Endodermal cell (in vitro differentiated cells): ENCODE results near the gene FAM217B. TPM values are rescaled to one million over a fixed set of nuclear protein-coding genes. Genes with fewer than 3 reads are reported as not detected.

Experiments
- DNase-seq: peaks from one replicate; pipeline ENCODE4 v3.0.0-alpha.2; 2017
- H3K27ac ChIP-seq: 2 replicates; pipeline ENCODE4 v1.5.1; 2013; ENCODE audit warnings: mild to moderate bottlenecking, low read depth, low read length, moderate library complexity
- H3K27me3 ChIP-seq: 2 replicates; pipeline ENCODE4 v1.6.1; 2013; ENCODE audit warnings: mild to moderate bottlenecking, low read length, moderate library complexity; ENCODE audit not compliant: insufficient read depth, control insufficient read depth, poor library complexity, severe bottlenecking
- H3K36me3 ChIP-seq: 2 replicates; pipeline ENCODE4 v1.7.0; 2013; ENCODE audit warnings: mild to moderate bottlenecking, low read length, moderate library complexity; ENCODE audit not compliant: control insufficient read depth, insufficient read depth
- H3K4me1 ChIP-seq: one replicate; pipeline ENCODE4 v1.7.0; 2013; ENCODE audit warnings: low read length; ENCODE audit not compliant: control insufficient read depth, insufficient read depth
- H3K4me3 ChIP-seq: 2 replicates; pipeline ENCODE4 v1.5.1; 2013; ENCODE audit warnings: mild to moderate bottlenecking, low read length, moderate library complexity
- H3K9ac ChIP-seq: 2 replicates; pipeline ENCODE4 v1.6.1; 2013; ENCODE audit warnings: mild to moderate bottlenecking, low read length, moderate library complexity; ENCODE audit not compliant: poor library complexity, severe bottlenecking; ENCODE audit errors: extremely low read depth
- H3K9me3 ChIP-seq: 2 replicates; pipeline ENCODE4 v1.6.1; 2013; ENCODE audit warnings: mild to moderate bottlenecking, low read length, moderate library complexity; ENCODE audit not compliant: control insufficient read depth
- H3K27ac Mint-ChIP-seq: 2 replicates; pipeline ENCODE4 v1.8.0; 2020; ENCODE audit warnings: mixed read lengths
- H3K27me3 Mint-ChIP-seq: 2 replicates; pipeline ENCODE4 v1.8.0; 2021; ENCODE audit warnings: mild to moderate bottlenecking, mixed read lengths; ENCODE audit not compliant: insufficient read depth
- H3K36me3 Mint-ChIP-seq: 2 replicates; pipeline ENCODE4 v1.8.0; 2020; ENCODE audit warnings: low read depth, mixed read lengths
- H3K4me1 Mint-ChIP-seq: 2 replicates; pipeline ENCODE4 v1.8.0; 2020; ENCODE audit warnings: mixed read lengths
- H3K4me3 Mint-ChIP-seq: 2 replicates; pipeline ENCODE4 v1.8.0; 2020; ENCODE audit warnings: mild to moderate bottlenecking, moderate library complexity, mixed read lengths
- H3K9me3 Mint-ChIP-seq: 2 replicates; pipeline ENCODE4 v1.8.0; 2020; ENCODE audit warnings: mild to moderate bottlenecking, mixed read lengths
- CTCF ChIP-seq: fragments of 200-600 bp; sonication (generic); conservative IDR thresholded peaks from 2 replicates; pipeline ENCODE4 v1.5.0; 2021; ENCODE audit warnings: antibody characterized with exemption, mild to moderate bottlenecking
- WGBS, 2 experiments: methylation state at CpG; one replicate each; pipeline versions ENCODE4 v1.1.5 to v1.1.7; 2013; ENCODE audit warnings: missing lambda C conversion rate in 2 of 2, mixed read lengths in 1 of 2; ENCODE audit not compliant: insufficient coverage in 1 of 2, insufficient read length in 1 of 2; 5-methylcytosine and 5-hydroxymethylcytosine counted together
- total RNA-seq, 2 donors: library from RNA; stranded (reverse); fragmentation: NEBNext Ultra II Directional in 1 of 2; extraction: Animal tissue kit (Norgen Biotek cat#: 25700) in 1 of 2; gene quantifications; 2 replicates in 1 of 2; 3 replicates in 1 of 2; pipeline ENCODE4 v1.2.1, GENCODE V29; 2021

Gene FAM217B
- total RNA-seq, 2 donors from 2014 or later = 24.4 to 25.1 TPM

GRCh38 chr20:59958626-59959025, 18.4 kb downstream of the FAM217B start:
- WGBS, 2 experiments = 84 to 100% methylated on average over 2 to 4 of the region's 4 CpGs

GRCh38 chr20:59961423-59961822, 21.2 kb downstream of the FAM217B start:
- H3K4me1 Mint-ChIP-seq = peaks cover 15% of the 10 kb centered on the region
- H3K27me3 ChIP-seq = peaks cover 50% of the 10 kb centered on the region
- H3K4me1 ChIP-seq = peaks cover 4% of the 10 kb centered on the region
- no peaks in the 10 kb centered on the region for H3K9me3 Mint-ChIP-seq
- peaks cover 61% of the 10 kb centered on the region for H3K27me3 Mint-ChIP-seq
- H3K9ac ChIP-seq = no peak overlapping the region
- H3K27ac Mint-ChIP-seq = no peak overlapping the region
- no peak overlapping the region for H3K27ac ChIP-seq
- no peak overlapping the region for H3K4me3 Mint-ChIP-seq
- no peak for TF ChIP-seq CTCF
- no peak for DNase-seq
- whole genome bisulfite sequencing, 2 experiments = 93 to 94% methylated on average over 2 of the region's 2 CpGs
- H3K9me3 ChIP-seq = no peaks in the 10 kb centered on the region
- no peak overlapping the region for H3K4me3 ChIP-seq
- no peaks in the 10 kb centered on the region for H3K36me3 ChIP-seq
- H3K36me3 Mint-ChIP-seq = no peaks in the 10 kb centered on the region

More at GRCh38 chr20:59958626-59959025, 18.4 kb downstream of the FAM217B start:
- Mint-ChIP-seq H3K27ac (no peak overlapping the region), H3K4me1 (peaks cover 15% of the 10 kb centered on the region), H3K36me3 (no peaks in the 10 kb centered on the region), H3K4me3 (no peak overlapping the region), H3K9me3 (no peaks in the 10 kb centered on the region), H3K27me3 (peaks cover 80% of the 10 kb centered on the region)
- no peak overlapping the region for H3K9ac ChIP-seq
- no peak overlapping the region for H3K27ac ChIP-seq
- peaks cover 4% of the 10 kb centered on the region for H3K4me1 ChIP-seq
- no peaks in the 10 kb centered on the region for H3K9me3 ChIP-seq
- peak; percentile 75 for DNase-seq
- TF ChIP-seq CTCF = no peak
- no peaks in the 10 kb centered on the region for H3K36me3 ChIP-seq
- peaks cover 68% of the 10 kb centered on the region for H3K27me3 ChIP-seq
- no peak overlapping the region for H3K4me3 ChIP-seq

- Histone ChIP-seq H3K4me1 (peaks cover 4% of the 10 kb centered on the region), H3K27me3 (peaks cover 50% of the 10 kb centered on the region), H3K27ac (no peak overlapping the region), H3K4me3 (no peak overlapping the region), H3K9ac (no peak overlapping the region), H3K36me3 (no peaks in the 10 kb centered on the region), H3K9me3 (no peaks in the 10 kb centered on the region)
- 93 to 100% methylated on average over 5 to 6 of the region's 6 CpGs for WGBS, 2 experiments
- Mint-ChIP-seq H3K4me3 (no peak overlapping the region), H3K4me1 (peaks cover 14% of the 10 kb centered on the region), H3K36me3 (no peaks in the 10 kb centered on the region), H3K27me3 (peaks cover 63% of the 10 kb centered on the region), H3K9me3 (no peaks in the 10 kb centered on the region), H3K27ac (no peak overlapping the region)
- no peak for TF ChIP-seq CTCF
- DNase-seq = no peak
These were observed 22.0 kb downstream of the FAM217B start for GRCh38 chr20:59962155-59962554.
